BJ (cell line): Measurements from ENCODE around the gene HSPB6. TPM values are rescaled to one million over a fixed set of nuclear protein-coding genes. Genes with fewer than 3 reads are reported as not detected.

Experiments
- CTCF ChIA-PET: fragments of 350-600 bp; formaldehyde crosslinking; extraction: SDS; loops from one replicate; lab custom pipeline; 2021; ENCODE audit warnings: antibody characterized with exemption, inconsistent platforms; lab: Yijun Ruan, JAX
- POLR2A ChIA-PET: fragments of 300-600 bp; sonication (Branson Sonifier 250); formaldehyde crosslinking; extraction: SDS; loops from one replicate; lab custom pipeline; 2021; ENCODE audit warnings: antibody characterized with exemption; lab: Charles Lee
- DNase-seq: peaks from one replicate; pipeline ENCODE4 v3.0.0-alpha.2; 2011; ENCODE audit warnings: low read depth
- H3K27me3 ChIP-seq: 2 replicates; pipeline ENCODE4 v1.6.0; 2011; ENCODE audit warnings: low read length; ENCODE audit not compliant: control insufficient read depth, insufficient read depth
- H3K36me3 ChIP-seq: 2 replicates; pipeline ENCODE4 v1.5.1; 2011; ENCODE audit warnings: low read length; ENCODE audit not compliant: control insufficient read depth, insufficient read depth
- H3K4me3 ChIP-seq: 2 replicates; pipeline ENCODE4 v1.5.1; 2011; ENCODE audit warnings: low read depth, mild to moderate bottlenecking, control low read depth, low read length
- polyA plus RNA-seq: library from polyadenylated mRNA; depleted of rRNA; stranded (reverse); fragments of >200 nt; gene quantifications from 2 replicates; pipeline ENCODE4 v1.2.3, GENCODE V29; 2011
- TF ChIP-seq, protein P1 (sequence below): IDR thresholded peaks from 2 replicates; pipeline ENCODE4 v1.5.1; 2011; ENCODE audit warnings: low read depth, mild to moderate bottlenecking, control low read depth, inconsistent platforms, low read length, moderate library complexity; ENCODE audit not compliant: insufficient read depth

The HSPB6 gene
- polyA plus RNA-seq, 1 experiment = 21.0 TPM

DNA sequence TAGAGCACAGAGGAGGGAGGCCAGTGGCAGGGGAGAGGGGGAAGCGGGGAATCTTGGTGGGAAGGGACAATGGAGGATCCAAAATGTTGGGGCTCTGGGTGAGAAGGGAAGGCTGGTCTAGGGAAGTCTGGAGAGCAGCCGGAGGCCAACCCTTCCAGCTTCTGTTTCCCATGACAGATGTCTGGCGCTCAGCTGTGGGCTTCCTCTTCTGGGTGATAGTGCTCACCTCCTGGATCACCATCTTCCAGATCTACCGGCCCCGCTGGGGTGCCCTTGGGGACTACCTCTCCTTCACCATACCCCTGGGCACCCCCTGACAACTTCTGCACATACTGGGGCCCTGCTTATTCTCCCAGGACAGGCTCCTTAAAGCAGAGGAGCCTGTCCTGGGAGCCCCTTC is 10.3 kb downstream of the HSPB6 start:
- TF ChIP-seq, protein P1, sequence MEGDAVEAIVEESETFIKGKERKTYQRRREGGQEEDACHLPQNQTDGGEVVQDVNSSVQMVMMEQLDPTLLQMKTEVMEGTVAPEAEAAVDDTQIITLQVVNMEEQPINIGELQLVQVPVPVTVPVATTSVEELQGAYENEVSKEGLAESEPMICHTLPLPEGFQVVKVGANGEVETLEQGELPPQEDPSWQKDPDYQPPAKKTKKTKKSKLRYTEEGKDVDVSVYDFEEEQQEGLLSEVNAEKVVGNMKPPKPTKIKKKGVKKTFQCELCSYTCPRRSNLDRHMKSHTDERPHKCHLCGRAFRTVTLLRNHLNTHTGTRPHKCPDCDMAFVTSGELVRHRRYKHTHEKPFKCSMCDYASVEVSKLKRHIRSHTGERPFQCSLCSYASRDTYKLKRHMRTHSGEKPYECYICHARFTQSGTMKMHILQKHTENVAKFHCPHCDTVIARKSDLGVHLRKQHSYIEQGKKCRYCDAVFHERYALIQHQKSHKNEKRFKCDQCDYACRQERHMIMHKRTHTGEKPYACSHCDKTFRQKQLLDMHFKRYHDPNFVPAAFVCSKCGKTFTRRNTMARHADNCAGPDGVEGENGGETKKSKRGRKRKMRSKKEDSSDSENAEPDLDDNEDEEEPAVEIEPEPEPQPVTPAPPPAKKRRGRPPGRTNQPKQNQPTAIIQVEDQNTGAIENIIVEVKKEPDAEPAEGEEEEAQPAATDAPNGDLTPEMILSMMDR = no peak
- H3K36me3 ChIP-seq = peaks cover 7% of the 10 kb centered on the region
- POLR2A ChIA-PET = no interaction called here
- no peak for DNase-seq
- H3K4me3 ChIP-seq = peak overlapping the region; percentile 67
- no peaks in the 10 kb centered on the region for H3K27me3 ChIP-seq
- CTCF ChIA-PET = interaction anchor here (0.6 to 1.5 kb wide), 2 partner anchors 54 to 185 kb away, joined by 3 to 4 read pairs; no protein-coding TSS in a partner anchor

DNA sequence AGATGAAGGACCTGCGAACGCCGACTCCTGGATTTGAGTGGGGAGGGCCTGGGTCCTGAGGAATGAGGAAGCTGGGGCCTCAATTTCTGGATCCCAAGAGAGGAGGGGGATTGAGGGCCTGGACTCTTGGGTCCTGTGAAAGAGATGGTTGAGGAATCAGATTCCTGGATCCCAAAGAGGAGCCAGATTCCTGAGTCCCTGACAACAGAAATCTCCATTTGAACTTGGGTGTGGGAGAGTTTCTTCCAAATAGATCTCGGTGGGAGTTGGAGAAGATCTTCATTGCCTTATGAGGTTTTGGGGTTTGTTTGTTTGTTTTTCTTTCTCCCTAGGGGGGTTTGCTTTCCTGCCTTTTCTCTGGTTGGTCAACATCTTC is 10.8 kb downstream of the HSPB6 start:
- no peaks in the 10 kb centered on the region for H3K27me3 ChIP-seq
- H3K4me3 ChIP-seq = peak overlapping the region; percentile 67
- POLR2A ChIA-PET = no interaction called here
- H3K36me3 ChIP-seq = peaks cover 7% of the 10 kb centered on the region
- CTCF ChIA-PET = interaction anchor here (0.6 to 1.5 kb wide), 4 partner anchors 185 to 432 kb away, joined by 3 to 4 read pairs (median 4); no protein-coding TSS in a partner anchor
- DNase-seq = no peak
- TF ChIP-seq, protein P1 = no peak

DNA sequence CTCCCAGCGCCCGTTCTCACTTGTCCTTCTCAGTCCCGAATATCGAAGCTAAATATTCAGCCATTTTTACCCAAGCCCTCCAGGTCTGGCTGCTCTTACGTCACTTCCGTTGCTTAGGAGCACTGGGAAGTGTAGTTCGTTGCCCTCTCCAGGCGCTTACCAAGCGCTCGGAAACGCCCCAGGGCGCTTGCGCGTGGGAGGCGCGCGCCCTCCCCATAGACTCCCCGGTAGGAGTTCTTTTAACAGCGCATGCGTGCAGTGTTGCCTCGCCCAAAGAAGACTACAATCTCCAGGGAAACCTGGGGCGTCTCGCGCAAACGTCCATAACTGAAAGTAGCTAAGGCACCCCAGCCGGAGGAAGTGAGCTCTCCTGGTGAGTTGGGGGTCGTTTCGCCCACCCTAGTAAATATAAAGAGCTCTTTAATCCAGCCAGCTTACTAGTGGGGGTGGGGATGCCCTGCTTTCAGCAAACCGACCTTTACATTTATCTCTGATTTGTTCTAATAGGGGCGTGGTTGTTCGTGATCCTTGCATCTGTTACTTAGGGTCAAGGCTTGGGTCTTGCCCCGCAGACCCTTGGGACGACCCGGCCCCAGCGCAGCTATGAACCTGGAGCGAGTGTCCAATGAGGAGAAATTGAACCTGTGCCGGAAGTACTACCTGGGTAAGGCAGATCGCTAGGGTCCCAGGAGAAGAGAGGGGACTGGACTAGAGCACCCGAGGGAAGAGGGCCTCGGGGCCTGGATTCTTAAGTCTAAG is 11.3 kb downstream of the HSPB6 start, which contains the start of the genes PSENEN and U2AF1L4:
Gene PSENEN (plus strand): TSS at position 324 of the 759 bp plus-strand sequence. CDS start 280 bp downstream, at position 604.
Gene U2AF1L4 (minus strand): TSS at position 91 of the 759 bp plus-strand sequence. CDS start 27 bp downstream, at position 64.
- TF ChIP-seq, protein P1 = no peak
- Histone ChIP-seq H3K36me3 (peaks cover 7% of the 10 kb centered on the region), H3K27me3 (no peaks in the 10 kb centered on the region), H3K4me3 (peak within 1 kb of the TSS; percentile 89)
- DNase-seq = peak; percentile 98
- POLR2A ChIA-PET = no interaction called here
- CTCF ChIA-PET = interaction anchor here (0.6 to 1.7 kb wide), 6 partner anchors 15 to 431 kb away, joined by 3 to 4 read pairs (median 4); no protein-coding TSS in a partner anchor

DNA sequence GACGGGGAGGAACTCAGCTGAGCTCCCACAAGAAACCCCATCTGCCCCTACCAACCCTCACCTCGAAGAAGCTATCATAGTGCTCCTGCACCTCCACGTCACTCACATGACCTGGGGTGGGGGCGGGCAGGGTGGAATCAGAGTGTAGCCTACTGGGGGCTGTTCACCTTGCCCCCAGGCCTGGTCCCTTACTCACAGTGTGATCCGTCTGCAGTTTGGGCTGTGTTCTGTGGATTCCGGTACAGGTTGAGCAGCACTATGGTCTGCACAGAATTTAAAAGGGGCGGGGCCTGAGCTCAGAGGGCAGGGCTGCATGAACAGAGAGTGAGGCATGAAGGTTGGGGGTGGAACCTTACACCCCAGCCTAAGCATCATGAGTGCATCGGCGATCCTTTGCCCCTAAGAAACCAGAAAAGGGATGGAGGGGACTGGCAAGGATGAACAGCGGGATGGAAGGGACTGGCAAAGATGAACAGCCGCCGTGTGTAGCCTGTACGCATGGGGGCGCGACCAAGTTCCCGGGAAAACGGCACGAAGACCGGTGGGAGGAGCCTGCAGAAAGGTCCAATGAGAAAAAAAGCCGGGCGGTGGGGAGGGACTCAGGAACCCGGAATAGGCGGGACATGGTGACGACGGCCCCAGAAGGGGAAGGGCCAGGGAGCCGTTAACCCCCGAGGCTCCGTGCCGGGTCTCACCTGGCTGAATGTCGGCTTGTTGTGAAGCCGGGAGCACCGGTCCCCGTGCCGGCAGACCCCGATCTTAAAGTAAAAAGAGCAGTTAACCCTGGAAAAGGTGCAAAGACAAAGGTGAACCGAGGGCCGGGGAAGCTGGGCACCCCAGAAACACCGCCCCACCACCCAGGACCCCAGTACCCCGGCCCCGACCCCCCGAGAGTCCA is 12.2 kb downstream of the HSPB6 start:
- ChIA-PET CTCF (interaction anchor here (0.9 to 1.7 kb wide), 4 partner anchors 16 to 187 kb away, joined by 3 to 4 read pairs (median 4); no protein-coding TSS in a partner anchor), POLR2A (no interaction called here)
- peak overlapping the region; percentile 89 for H3K4me3 ChIP-seq
- H3K36me3 ChIP-seq = peaks cover 7% of the 10 kb centered on the region
- DNase-seq = peak; percentile 66
- TF ChIP-seq, protein P1 = peak; percentile 60
- H3K27me3 ChIP-seq = no peaks in the 10 kb centered on the region
